A549 (cell line): ENCODE measurements around the gene FAM240B.

Source experiments
- CBX2 ChIP-seq: fragments of 200-600 bp; sonication (generic); IDR thresholded peaks from 2 replicates; pipeline ENCODE4 v1.6.1; 2016; ENCODE audit warnings: low read depth, mild to moderate bottlenecking, borderline replicate concordance
- POLR2A ChIP-seq: IDR thresholded peaks from 2 replicates; pipeline ENCODE4 v1.6.1; 2012; ENCODE audit warnings: mild to moderate bottlenecking, low read length
- POLR2AphosphoS2 ChIP-seq: conservative IDR thresholded peaks from 2 replicates; pipeline ENCODE4 v1.6.1; 2012; ENCODE audit warnings: low read length, improper control_type of control experiment, inconsistent platforms
- TF ChIP-seq, protein P1 (sequence below): IDR thresholded peaks from 2 replicates; pipeline ENCODE4 v1.6.1; 2012
- TF ChIP-seq, protein P2 (sequence below): IDR thresholded peaks from 2 replicates; pipeline ENCODE4 v1.6.1; 2012
- TF ChIP-seq, protein P3 (sequence below): fragments of >200 bp; sonication (Bioruptor Twin); formaldehyde crosslinking; IDR thresholded peaks from 3 replicates; pipeline ENCODE4 v1.5.1; 2016
- TF ChIP-seq, protein P4 (sequence below): fragments of 200-600 bp; sonication (generic); IDR thresholded peaks from 2 replicates; pipeline ENCODE4 v1.6.1; 2016; ENCODE audit warnings: antibody characterized with exemption, mild to moderate bottlenecking, moderate library complexity
- TF ChIP-seq, protein P5 (sequence below): fragments of 150-350 bp; IDR thresholded peaks from 2 replicates; pipeline ENCODE4 v1.6.1; 2014; ENCODE audit warnings: low read depth, mild to moderate bottlenecking, low read length

DNA sequence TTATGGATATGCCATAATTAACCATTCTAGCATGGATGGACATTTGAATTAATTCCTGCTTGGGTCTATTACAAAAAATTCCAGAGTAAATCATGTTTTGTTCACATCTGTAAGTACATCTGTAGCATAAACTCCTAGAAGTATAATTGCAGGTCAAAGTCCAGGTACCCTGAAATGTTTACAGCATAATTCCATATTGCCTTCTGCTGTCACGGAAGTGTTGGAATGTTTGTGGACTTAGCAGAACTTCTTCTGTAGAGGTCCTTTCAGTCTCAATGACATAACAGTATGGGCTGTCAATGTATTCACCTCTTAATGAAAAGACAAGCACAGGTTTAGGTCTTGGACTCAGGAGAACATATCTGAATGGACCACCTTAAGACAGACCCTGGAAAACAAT, 1.8 kb downstream of the FAM240B start:
- TF ChIP-seq, protein P1, sequence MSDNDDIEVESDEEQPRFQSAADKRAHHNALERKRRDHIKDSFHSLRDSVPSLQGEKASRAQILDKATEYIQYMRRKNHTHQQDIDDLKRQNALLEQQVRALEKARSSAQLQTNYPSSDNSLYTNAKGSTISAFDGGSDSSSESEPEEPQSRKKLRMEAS, result no peak
- TF ChIP-seq, protein P2, sequence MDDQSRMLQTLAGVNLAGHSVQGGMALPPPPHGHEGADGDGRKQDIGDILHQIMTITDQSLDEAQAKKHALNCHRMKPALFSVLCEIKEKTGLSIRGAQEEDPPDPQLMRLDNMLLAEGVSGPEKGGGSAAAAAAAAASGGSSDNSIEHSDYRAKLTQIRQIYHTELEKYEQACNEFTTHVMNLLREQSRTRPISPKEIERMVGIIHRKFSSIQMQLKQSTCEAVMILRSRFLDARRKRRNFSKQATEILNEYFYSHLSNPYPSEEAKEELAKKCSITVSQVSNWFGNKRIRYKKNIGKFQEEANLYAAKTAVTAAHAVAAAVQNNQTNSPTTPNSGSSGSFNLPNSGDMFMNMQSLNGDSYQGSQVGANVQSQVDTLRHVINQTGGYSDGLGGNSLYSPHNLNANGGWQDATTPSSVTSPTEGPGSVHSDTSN, result no peak
- TF ChIP-seq, protein P3, sequence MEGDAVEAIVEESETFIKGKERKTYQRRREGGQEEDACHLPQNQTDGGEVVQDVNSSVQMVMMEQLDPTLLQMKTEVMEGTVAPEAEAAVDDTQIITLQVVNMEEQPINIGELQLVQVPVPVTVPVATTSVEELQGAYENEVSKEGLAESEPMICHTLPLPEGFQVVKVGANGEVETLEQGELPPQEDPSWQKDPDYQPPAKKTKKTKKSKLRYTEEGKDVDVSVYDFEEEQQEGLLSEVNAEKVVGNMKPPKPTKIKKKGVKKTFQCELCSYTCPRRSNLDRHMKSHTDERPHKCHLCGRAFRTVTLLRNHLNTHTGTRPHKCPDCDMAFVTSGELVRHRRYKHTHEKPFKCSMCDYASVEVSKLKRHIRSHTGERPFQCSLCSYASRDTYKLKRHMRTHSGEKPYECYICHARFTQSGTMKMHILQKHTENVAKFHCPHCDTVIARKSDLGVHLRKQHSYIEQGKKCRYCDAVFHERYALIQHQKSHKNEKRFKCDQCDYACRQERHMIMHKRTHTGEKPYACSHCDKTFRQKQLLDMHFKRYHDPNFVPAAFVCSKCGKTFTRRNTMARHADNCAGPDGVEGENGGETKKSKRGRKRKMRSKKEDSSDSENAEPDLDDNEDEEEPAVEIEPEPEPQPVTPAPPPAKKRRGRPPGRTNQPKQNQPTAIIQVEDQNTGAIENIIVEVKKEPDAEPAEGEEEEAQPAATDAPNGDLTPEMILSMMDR, result no peak
- TF ChIP-seq POLR2AphosphoS2, result no peak
- TF ChIP-seq, protein P4, sequence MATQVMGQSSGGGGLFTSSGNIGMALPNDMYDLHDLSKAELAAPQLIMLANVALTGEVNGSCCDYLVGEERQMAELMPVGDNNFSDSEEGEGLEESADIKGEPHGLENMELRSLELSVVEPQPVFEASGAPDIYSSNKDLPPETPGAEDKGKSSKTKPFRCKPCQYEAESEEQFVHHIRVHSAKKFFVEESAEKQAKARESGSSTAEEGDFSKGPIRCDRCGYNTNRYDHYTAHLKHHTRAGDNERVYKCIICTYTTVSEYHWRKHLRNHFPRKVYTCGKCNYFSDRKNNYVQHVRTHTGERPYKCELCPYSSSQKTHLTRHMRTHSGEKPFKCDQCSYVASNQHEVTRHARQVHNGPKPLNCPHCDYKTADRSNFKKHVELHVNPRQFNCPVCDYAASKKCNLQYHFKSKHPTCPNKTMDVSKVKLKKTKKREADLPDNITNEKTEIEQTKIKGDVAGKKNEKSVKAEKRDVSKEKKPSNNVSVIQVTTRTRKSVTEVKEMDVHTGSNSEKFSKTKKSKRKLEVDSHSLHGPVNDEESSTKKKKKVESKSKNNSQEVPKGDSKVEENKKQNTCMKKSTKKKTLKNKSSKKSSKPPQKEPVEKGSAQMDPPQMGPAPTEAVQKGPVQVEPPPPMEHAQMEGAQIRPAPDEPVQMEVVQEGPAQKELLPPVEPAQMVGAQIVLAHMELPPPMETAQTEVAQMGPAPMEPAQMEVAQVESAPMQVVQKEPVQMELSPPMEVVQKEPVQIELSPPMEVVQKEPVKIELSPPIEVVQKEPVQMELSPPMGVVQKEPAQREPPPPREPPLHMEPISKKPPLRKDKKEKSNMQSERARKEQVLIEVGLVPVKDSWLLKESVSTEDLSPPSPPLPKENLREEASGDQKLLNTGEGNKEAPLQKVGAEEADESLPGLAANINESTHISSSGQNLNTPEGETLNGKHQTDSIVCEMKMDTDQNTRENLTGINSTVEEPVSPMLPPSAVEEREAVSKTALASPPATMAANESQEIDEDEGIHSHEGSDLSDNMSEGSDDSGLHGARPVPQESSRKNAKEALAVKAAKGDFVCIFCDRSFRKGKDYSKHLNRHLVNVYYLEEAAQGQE, result no peak
- no peak for TF ChIP-seq CBX2
- no peak for TF ChIP-seq POLR2A
- TF ChIP-seq, protein P5, sequence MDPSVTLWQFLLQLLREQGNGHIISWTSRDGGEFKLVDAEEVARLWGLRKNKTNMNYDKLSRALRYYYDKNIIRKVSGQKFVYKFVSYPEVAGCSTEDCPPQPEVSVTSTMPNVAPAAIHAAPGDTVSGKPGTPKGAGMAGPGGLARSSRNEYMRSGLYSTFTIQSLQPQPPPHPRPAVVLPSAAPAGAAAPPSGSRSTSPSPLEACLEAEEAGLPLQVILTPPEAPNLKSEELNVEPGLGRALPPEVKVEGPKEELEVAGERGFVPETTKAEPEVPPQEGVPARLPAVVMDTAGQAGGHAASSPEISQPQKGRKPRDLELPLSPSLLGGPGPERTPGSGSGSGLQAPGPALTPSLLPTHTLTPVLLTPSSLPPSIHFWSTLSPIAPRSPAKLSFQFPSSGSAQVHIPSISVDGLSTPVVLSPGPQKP, result no peak
